Gastrocnemius medialis (tissue), 4 donors: Measurements from ENCODE around the gene PRKAG2.

Experiments used
- CTCF ChIP-seq, 5 experiments: fragments of 450-650 bp in 3 of 5; fragments of 200-600 bp in 2 of 5; sonication (generic) in 2 of 5; IDR thresholded peaks in 4 of 5; conservative IDR thresholded peaks in 1 of 5; 1 replicate in 4 of 5; 2 replicates in 1 of 5; pipeline ENCODE4 v1.5.1; 2016 to 2019; ENCODE audit warnings: antibody characterized with exemption in 5 of 5, mild to moderate bottlenecking in 3 of 5, moderate library complexity in 3 of 5
- POLR2A ChIP-seq, 2 donors: fragments of 450-650 bp; IDR thresholded peaks; one replicate each; pipeline ENCODE4 v1.6.1; 2017; ENCODE audit warnings: antibody characterized with exemption in 2 of 2, mild to moderate bottlenecking in 2 of 2, moderate library complexity in 2 of 2

- no peak for TF ChIP-seq CTCF (IDR thresholded peaks at IDR 0.05 in 4 of 5, conservative IDR thresholded peaks at IDR 0.05 in 1 of 5)
- no peak for TF ChIP-seq POLR2A (IDR thresholded peaks at IDR 0.05)
These were observed 23.7 kb upstream of the PRKAG2 start for GRCh38 chr7:151900591-151900985.
